ENCODE measurements around the gene UMODL1. TPM values are rescaled to one million over a fixed set of nuclear protein-coding genes. Genes with fewer than 3 reads are reported as not detected.

The UMODL1 gene
- total RNA-seq, 1 experiment from 2014 or later: not detected

DNA sequence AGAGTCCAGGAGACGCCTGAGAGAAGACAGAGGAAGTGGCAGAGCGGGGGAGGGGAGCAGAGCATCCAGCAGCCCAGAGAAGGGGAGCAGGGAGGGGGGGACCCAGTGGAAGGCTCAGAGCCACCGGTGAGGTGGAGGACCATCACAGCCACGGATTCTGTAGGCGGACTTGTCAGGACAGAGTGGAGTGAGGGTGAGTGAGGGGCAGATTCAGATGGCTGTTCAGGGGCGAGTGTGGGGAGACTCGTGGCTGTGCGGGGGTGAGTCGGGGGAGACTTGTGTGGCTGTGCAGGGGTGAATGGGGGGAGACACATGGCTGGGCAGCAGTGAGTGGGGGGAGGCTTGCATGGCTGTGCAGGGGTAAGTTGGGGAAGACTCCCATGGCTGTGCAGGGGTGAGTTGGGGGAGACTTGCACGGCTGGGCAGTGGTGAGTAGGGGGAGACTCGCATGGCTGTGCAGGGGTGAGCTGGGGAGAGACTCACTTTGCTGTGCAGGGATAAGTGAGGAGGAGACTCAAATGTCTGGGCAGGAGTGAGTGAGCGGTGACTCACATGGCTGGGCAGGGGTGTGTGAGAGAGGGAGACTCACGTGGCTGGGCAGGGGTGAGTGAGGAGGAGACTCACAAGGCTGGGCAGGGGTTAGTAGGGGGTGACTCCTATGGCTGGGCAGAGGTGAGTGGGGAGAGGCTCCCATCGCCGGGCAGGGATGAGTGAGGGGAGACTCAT, 91.0 kb downstream of the UMODL1 start:
- H3K4me1 ChIP-seq (replicated peaks): peaks cover 6% of the 10 kb centered on the region
- no peaks in the 10 kb centered on the region for H3K27me3 ChIP-seq (replicated peaks)
- H3K9me3 ChIP-seq (replicated peaks): no peaks in the 10 kb centered on the region
- no peak overlapping the region for H3K27ac ChIP-seq
- DNase-seq (ENCODE audit: low read depth in 1 of 2, low spot score in 2 of 2): peak in 1 of 2 experiments; percentile 44
- no peak overlapping the region for H3K4me3 ChIP-seq
- no peaks in the 10 kb centered on the region for H3K36me3 ChIP-seq

DNA sequence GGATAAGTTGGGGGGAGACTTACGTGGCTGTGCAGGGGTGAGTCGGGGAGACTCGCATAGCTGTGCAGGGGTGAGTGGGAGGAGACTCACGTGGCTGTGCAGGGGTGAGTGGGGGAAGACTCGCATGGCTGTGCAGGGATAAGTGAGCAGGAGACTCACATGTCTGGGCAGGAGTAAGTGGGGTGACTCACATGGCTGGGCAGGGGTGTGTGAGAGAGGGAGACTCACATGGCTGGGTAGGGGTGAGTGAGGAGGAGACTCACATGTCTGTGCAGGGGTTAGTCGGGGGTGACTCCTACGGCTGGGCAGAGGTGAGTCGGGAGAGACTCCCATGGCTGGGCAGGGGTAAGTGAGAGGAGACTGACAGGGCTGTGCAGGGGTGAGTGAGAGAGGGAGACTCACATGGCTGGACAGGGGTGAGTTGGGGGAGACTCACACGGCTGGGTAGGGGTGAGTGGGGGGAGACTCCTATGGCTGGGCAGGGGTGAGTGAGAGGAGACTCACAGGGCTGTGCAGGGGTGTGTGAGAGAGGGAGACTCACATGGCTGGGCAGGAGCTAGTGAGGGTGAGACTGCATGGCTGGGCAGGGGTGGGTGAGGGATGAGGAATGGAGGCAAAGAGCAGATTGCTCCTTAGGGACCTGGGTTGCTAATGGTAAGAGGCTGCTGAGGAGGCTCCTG, 91.9 kb downstream of the UMODL1 start:
- Histone ChIP-seq H3K4me1 (replicated peaks) (peaks cover 6% of the 10 kb centered on the region), H3K27ac (no peak overlapping the region), H3K36me3 (no peaks in the 10 kb centered on the region), H3K4me3 (no peak overlapping the region), H3K9me3 (replicated peaks) (no peaks in the 10 kb centered on the region), H3K27me3 (replicated peaks) (no peaks in the 10 kb centered on the region)
- peak in 1 of 2 experiments; percentile 41 for DNase-seq (ENCODE audit: low read depth in 1 of 2, low spot score in 2 of 2)

DNA sequence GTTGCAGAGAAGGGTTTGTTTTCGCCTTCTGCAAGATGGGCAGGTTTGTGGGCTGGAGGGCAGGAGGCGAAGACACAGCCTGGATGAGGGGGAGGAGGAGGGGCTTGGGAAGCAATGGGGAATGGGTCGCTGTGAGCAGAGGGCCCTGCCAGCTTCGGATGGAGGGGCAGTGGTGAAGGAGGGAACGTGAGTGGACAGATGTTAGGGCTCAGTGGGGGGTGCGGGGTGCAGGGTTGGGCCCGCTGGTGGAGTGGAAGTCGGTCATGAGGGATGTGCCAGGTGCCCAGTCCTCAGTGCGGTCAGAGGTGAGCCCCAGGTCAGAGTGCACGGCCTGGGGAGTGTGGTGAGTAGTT, 92.4 kb downstream of the UMODL1 start:
- H3K4me1 ChIP-seq (replicated peaks): peaks cover 6% of the 10 kb centered on the region
- DNase-seq (ENCODE audit: low read depth in 1 of 2, low spot score in 2 of 2): peak in 1 of 2 experiments; percentile 26
- no peak overlapping the region for H3K27ac ChIP-seq
- H3K9me3 ChIP-seq (replicated peaks): no peaks in the 10 kb centered on the region
- no peaks in the 10 kb centered on the region for H3K36me3 ChIP-seq
- no peak overlapping the region for H3K4me3 ChIP-seq
- H3K27me3 ChIP-seq (replicated peaks): no peaks in the 10 kb centered on the region

GRCh38 chr21:42164064-42164789, 93.1 kb downstream of the UMODL1 start:
- Histone ChIP-seq H3K27me3 (replicated peaks) (no peaks in the 10 kb centered on the region), H3K36me3 (no peaks in the 10 kb centered on the region), H3K27ac (no peak overlapping the region), H3K4me1 (replicated peaks) (peaks cover 6% of the 10 kb centered on the region), H3K4me3 (no peak overlapping the region), H3K9me3 (replicated peaks) (no peaks in the 10 kb centered on the region)
- DNase-seq (ENCODE audit: low read depth in 1 of 2, low spot score in 2 of 2): peak; percentile 21 to 50

GRCh38 chr21:42164818-42165217, 93.7 kb downstream of the UMODL1 start:
- Histone ChIP-seq H3K27ac (no peak overlapping the region), H3K4me1 (replicated peaks) (peaks cover 6% of the 10 kb centered on the region), H3K9me3 (replicated peaks) (no peaks in the 10 kb centered on the region), H3K4me3 (no peak overlapping the region), H3K27me3 (replicated peaks) (no peaks in the 10 kb centered on the region), H3K36me3 (no peaks in the 10 kb centered on the region)
- DNase-seq (ENCODE audit: low read depth in 1 of 2, low spot score in 2 of 2): no peak

DNA sequence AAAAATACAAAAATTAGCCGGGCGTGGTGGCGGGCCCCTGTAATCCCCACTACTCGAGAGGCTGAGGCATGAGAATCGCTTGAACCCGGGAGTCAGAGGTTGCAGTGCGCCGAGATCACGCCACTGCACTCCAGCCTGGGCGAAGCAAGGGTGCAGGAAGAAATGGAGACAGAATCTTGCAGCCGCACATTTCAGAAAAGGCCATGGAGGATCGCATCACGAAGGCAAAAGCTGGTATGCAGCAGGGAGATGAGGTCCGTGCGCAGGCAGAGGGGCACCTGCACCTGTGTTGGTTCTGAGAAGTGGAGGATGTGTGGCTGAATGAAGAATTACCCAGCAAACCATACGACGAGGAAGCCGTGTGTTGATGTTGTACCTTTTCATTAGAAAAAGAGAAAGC, 94.8 kb downstream of the UMODL1 start:
- H3K9me3 ChIP-seq (replicated peaks): no peaks in the 10 kb centered on the region
- H3K36me3 ChIP-seq: no peaks in the 10 kb centered on the region
- peaks cover 9% of the 10 kb centered on the region for H3K4me1 ChIP-seq (replicated peaks)
- no peak overlapping the region for H3K27ac ChIP-seq
- no peak overlapping the region for H3K4me3 ChIP-seq
- peak in 1 of 2 experiments; percentile 18 for DNase-seq (ENCODE audit: low read depth in 1 of 2, low spot score in 2 of 2)
- no peaks in the 10 kb centered on the region for H3K27me3 ChIP-seq (replicated peaks)

DNA sequence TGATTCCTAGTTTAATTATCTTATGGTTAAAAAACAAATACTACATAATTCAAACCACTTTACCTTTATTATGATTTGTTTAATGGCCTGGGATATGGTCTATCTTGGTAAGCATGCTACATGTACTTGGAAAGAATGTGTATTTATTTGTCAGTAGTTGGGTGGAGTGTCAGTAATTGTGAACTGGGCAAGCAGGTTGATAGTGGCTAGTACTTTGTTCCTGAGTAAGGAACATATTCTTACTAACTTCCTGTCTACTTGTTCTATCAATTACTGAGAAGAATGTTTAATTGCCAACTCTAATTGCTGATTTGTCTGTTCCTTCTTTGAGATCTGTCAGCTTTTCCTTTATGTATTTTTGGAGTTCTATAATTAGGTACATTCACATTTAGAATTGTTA, 98.6 kb downstream of the UMODL1 start:
- Histone ChIP-seq H3K27ac (no peak overlapping the region), H3K4me1 (replicated peaks) (peaks cover 11% of the 10 kb centered on the region), H3K9me3 (replicated peaks) (no peaks in the 10 kb centered on the region), H3K36me3 (no peaks in the 10 kb centered on the region), H3K27me3 (replicated peaks) (no peaks in the 10 kb centered on the region), H3K4me3 (no peak overlapping the region)
- no peak for DNase-seq (ENCODE audit: low read depth in 1 of 2, low spot score in 2 of 2)

GRCh38 chr21:42171091-42172053, 100.3 kb downstream of the UMODL1 start:
- DNase-seq (ENCODE audit: low read depth in 1 of 2, low spot score in 2 of 2): peak in 1 of 2 experiments; percentile 49
- no peaks in the 10 kb centered on the region for H3K36me3 ChIP-seq
- H3K27ac ChIP-seq: no peak overlapping the region
- H3K4me1 ChIP-seq (replicated peaks): peaks cover 11% of the 10 kb centered on the region
- H3K4me3 ChIP-seq: no peak overlapping the region
- no peaks in the 10 kb centered on the region for H3K9me3 ChIP-seq (replicated peaks)
- H3K27me3 ChIP-seq (replicated peaks): no peaks in the 10 kb centered on the region

DNA sequence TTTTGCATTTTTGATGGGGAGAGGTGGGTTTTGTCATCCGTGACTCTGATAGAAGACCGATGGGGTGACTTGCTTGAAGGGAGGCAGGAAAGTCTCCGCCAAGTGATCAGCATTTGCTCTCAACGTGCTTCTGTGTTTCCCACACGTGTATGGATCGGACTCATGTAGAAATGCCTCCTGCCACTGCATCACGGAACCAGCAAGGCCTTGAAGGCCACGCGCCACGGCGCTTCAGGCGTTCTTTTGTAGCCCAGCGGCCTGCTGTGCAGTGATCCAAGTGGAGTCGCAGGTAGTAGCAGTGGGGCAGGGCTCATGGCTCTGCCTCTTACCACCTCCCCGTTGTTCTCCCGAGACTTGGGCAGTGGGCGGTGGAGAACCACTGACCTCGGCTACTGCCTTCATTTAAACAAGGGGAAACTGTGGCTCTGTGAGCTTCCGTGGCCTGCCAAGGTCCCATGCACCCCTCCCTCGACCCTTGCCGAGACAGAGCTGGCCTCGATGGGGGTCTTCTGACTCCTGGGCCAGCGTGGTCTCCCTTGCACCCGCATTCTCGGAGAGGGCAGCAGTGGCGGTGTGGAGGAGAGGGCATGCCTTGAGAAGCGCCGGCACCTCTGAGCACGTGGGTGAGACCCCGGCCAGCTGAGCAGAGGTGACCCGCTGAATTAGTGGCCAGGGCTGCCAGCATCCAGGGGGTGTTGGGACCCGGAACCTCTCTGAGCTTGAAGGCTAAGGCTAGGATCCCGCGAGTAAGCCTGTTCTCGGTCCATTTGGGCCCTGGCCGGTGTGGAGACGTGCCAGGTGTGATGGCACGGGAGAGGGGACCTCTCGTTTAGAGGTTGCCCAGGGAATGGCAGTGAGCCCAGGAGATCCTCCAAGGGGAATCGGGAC, 101.7 kb downstream of the UMODL1 start:
- Histone ChIP-seq H3K36me3 (no peaks in the 10 kb centered on the region), H3K4me1 (replicated peaks) (peaks cover 11% of the 10 kb centered on the region), H3K4me3 (no peak overlapping the region), H3K9me3 (replicated peaks) (no peaks in the 10 kb centered on the region), H3K27ac (no peak overlapping the region), H3K27me3 (replicated peaks) (no peaks in the 10 kb centered on the region)
- DNase-seq (ENCODE audit: low read depth in 1 of 2, low spot score in 2 of 2): no peak

DNA sequence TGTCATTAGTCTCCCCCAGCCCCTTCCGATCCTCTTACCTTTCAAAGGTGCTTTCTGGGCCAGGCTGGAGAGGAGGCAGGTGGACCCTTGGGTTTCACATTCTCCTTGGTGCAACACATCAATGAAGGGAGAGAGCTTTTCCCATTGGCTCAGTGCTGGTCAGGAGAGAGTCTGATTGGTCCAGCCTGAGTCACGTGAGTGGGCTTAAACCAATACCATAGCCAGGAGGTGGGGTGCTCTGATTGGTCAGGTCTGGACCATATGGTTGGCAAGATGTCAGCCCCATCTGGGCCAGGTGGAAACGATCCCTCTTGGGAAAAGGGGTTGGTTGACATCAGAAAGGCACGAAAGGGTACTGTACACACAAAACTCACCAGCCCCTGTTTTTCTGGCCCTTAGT, 103.1 kb downstream of the UMODL1 start:
- no peaks in the 10 kb centered on the region for H3K9me3 ChIP-seq (replicated peaks)
- H3K4me1 ChIP-seq (replicated peaks): peaks cover 11% of the 10 kb centered on the region
- no peak overlapping the region for H3K27ac ChIP-seq
- H3K27me3 ChIP-seq (replicated peaks): no peaks in the 10 kb centered on the region
- no peak for DNase-seq (ENCODE audit: low read depth in 1 of 2, low spot score in 2 of 2)
- H3K4me3 ChIP-seq: no peak overlapping the region
- no peaks in the 10 kb centered on the region for H3K36me3 ChIP-seq

DNA sequence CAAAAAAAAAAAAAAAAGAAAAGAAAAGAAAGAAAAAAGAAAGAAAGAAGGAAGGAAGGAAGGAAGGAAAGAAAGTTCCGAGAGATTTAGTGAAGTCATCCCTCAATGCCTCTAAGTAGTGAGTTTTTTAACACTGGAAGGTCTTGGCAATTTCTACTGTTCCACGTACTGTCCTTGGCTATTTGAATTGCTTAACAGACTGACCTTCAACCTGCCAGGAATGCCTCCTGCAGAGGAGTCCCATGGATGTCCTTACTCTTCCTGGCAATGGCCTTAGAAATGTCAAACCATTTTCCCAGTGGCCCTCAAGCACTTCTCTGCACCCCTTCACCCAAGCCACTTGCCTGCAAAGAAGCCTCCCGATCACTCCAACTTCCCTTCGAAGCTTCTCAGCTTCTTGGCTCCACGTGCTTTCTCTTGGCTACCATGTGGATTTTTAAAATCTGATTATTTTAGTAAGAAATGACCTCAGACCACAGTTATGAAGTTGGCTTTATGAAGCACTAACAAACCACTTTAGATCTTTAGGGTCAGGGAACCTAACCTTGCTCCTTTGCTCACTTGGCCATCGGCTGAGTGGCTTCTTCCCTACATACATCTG, 104.1 kb downstream of the UMODL1 start:
- Histone ChIP-seq H3K4me3 (no peak overlapping the region), H3K27me3 (replicated peaks) (no peaks in the 10 kb centered on the region), H3K36me3 (no peaks in the 10 kb centered on the region), H3K9me3 (replicated peaks) (no peaks in the 10 kb centered on the region), H3K27ac (no peak overlapping the region), H3K4me1 (replicated peaks) (peaks cover 11% of the 10 kb centered on the region)
- no peak for DNase-seq (ENCODE audit: low read depth in 1 of 2, low spot score in 2 of 2)

- no peak for DNase-seq (ENCODE audit: low read depth in 1 of 2, low spot score in 2 of 2)
- Histone ChIP-seq H3K27ac (no peak overlapping the region), H3K36me3 (no peaks in the 10 kb centered on the region), H3K27me3 (replicated peaks) (no peaks in the 10 kb centered on the region), H3K4me1 (replicated peaks) (no peaks in the 10 kb centered on the region), H3K9me3 (replicated peaks) (no peaks in the 10 kb centered on the region), H3K4me3 (no peak overlapping the region)
Measured at GRCh38 chr21:42176859-42177258, 105.7 kb downstream of the UMODL1 start.
